Activated naive CD4-positive, alpha-beta T cell treated with anti-CD3 and anti-CD28 coated beads, Interleukin-2, amount 50 U/mL, for 72 hours (primary cell): ENCODE measurements around the gene GRP. TPM values are rescaled to one million over a fixed set of nuclear protein-coding genes. Genes with fewer than 3 reads are reported as not detected.

Experiments
- ATAC-seq, 2 donors: fragments of 150-1000 bp; cut with Tn5 transposase; 2 replicates each; pipeline ENCODE4 v1.10.0; 2021; ENCODE audit warnings: mild to moderate bottlenecking in 2 of 2, moderate library complexity in 2 of 2
- DNase-seq, 2 donors: peaks; one replicate each; pipeline ENCODE4 v3.0.0; 2021 to 2022; ENCODE audit warnings: low spot score in 2 of 2
- H3K27ac Mint-ChIP-seq, 2 donors: one replicate each; pipeline ENCODE4 v1.8.0; 2022; ENCODE audit warnings: mild to moderate bottlenecking in 2 of 2, mixed read lengths in 2 of 2
- H3K36me3 Mint-ChIP-seq, 2 donors: one replicate each; pipeline ENCODE4 v1.8.0; 2022; ENCODE audit warnings: mixed read lengths in 2 of 2
- H3K9me3 Mint-ChIP-seq, 2 donors: one replicate each; pipeline ENCODE4 v1.8.0; 2022; ENCODE audit warnings: mixed read lengths in 2 of 2
- total RNA-seq, 2 donors: library from RNA; stranded (reverse); gene quantifications; one replicate each; pipeline ENCODE4 v1.2.3, GENCODE V29; 2022

GRP gene
- total RNA-seq: not detected

GRCh38 chr18:59219672-59220163 lies at the start of gene GRP:
GRP (plus strand) TSS chr18:59220158; CDS start chr18:59220266, 108 bp downstream.
- no peaks in the 10 kb centered on the region for H3K9me3 Mint-ChIP-seq
- no peak within 1 kb of the TSS for H3K27ac Mint-ChIP-seq
- H3K36me3 Mint-ChIP-seq: no peaks in the 10 kb centered on the region
- no peak for DNase-seq
- no peak for ATAC-seq

GRCh38 chr18:59172664-59173249 lies 47.2 kb upstream of the GRP start:
- Mint-ChIP-seq H3K27ac (no peak overlapping the region), H3K9me3 (peaks cover 9 to 20% of the 10 kb centered on the region in 2 donors), H3K36me3 (peaks cover 0 to 20% of the 10 kb centered on the region in 2 donors)
- ATAC-seq (no peak), DNase-seq (no peak)

- DNase-seq: no peak
- no peak for ATAC-seq
- Mint-ChIP-seq H3K27ac (no peak overlapping the region), H3K36me3 (peaks cover 0 to 12% of the 10 kb centered on the region in 2 donors), H3K9me3 (peaks cover 5 to 15% of the 10 kb centered on the region in 2 donors)
These were observed 42.5 kb upstream of the GRP start for GRCh38 chr18:59177485-59177884.

GRCh38 chr18:59180150-59180845 lies 39.7 kb upstream of the GRP start:
- Mint-ChIP-seq H3K9me3 (no peaks in the 10 kb centered on the region), H3K36me3 (no peaks in the 10 kb centered on the region), H3K27ac (no peak overlapping the region)
- ATAC-seq (no peak), DNase-seq (no peak)

- H3K36me3 Mint-ChIP-seq: no peaks in the 10 kb centered on the region
- H3K27ac Mint-ChIP-seq: no peak overlapping the region
- DNase-seq: no peak
- H3K9me3 Mint-ChIP-seq: no peaks in the 10 kb centered on the region
- ATAC-seq: no peak
These were observed 37.3 kb upstream of the GRP start for GRCh38 chr18:59182673-59183072.

- ATAC-seq: no peak
- peaks cover 0 to 4% of the 10 kb centered on the region in 2 donors for H3K36me3 Mint-ChIP-seq
- H3K27ac Mint-ChIP-seq: peak overlapping the region in 1 of 2 donors; percentile 4
- no peak for DNase-seq
- H3K9me3 Mint-ChIP-seq: peaks cover 4 to 5% of the 10 kb centered on the region in 2 donors
These were observed 30.9 kb upstream of the GRP start for GRCh38 chr18:59189008-59189407.

- H3K36me3 Mint-ChIP-seq: peaks cover 0 to 4% of the 10 kb centered on the region in 2 donors
- H3K27ac Mint-ChIP-seq: no peak overlapping the region
- DNase-seq (no peak), ATAC-seq (no peak)
- H3K9me3 Mint-ChIP-seq: peaks cover 4 to 5% of the 10 kb centered on the region in 2 donors
These were observed 30.2 kb upstream of the GRP start for GRCh38 chr18:59189746-59190145.

- DNase-seq (no peak), ATAC-seq (no peak)
- Mint-ChIP-seq H3K36me3 (no peaks in the 10 kb centered on the region), H3K9me3 (no peaks in the 10 kb centered on the region), H3K27ac (no peak overlapping the region)
These were observed 23.7 kb upstream of the GRP start for GRCh38 chr18:59196161-59196725.

GRCh38 chr18:59197636-59198035 lies 22.3 kb upstream of the GRP start:
- ATAC-seq (no peak), DNase-seq (no peak)
- Mint-ChIP-seq H3K9me3 (no peaks in the 10 kb centered on the region), H3K36me3 (no peaks in the 10 kb centered on the region), H3K27ac (no peak overlapping the region)

- H3K27ac Mint-ChIP-seq: no peak overlapping the region
These were observed 21.7 kb upstream of the GRP start for GRCh38 chr18:59198215-59198614.

GRCh38 chr18:59200787-59201186 lies 19.2 kb upstream of the GRP start:
- no peak overlapping the region for H3K27ac Mint-ChIP-seq
- no peak for DNase-seq
- no peaks in the 10 kb centered on the region for H3K9me3 Mint-ChIP-seq
- ATAC-seq: no peak
- no peaks in the 10 kb centered on the region for H3K36me3 Mint-ChIP-seq

More at GRCh38 chr18:59198215-59198614, 21.7 kb upstream of the GRP start:
- DNase-seq (no peak), ATAC-seq (no peak)
- Mint-ChIP-seq H3K36me3 (no peaks in the 10 kb centered on the region), H3K9me3 (no peaks in the 10 kb centered on the region)

GRCh38 chr18:59202258-59202820 lies 17.6 kb upstream of the GRP start:
- Mint-ChIP-seq H3K27ac (no peak overlapping the region), H3K9me3 (no peaks in the 10 kb centered on the region), H3K36me3 (no peaks in the 10 kb centered on the region)
- DNase-seq (no peak), ATAC-seq (peak in 1 of 2 donors; percentile 66)

GRCh38 chr18:59207506-59207905 lies 12.5 kb upstream of the GRP start:
- no peak overlapping the region for H3K27ac Mint-ChIP-seq
- no peak for ATAC-seq
- H3K36me3 Mint-ChIP-seq: no peaks in the 10 kb centered on the region
- DNase-seq: no peak
- no peaks in the 10 kb centered on the region for H3K9me3 Mint-ChIP-seq

GRCh38 chr18:59208602-59209125 lies 11.3 kb upstream of the GRP start:
- no peak for DNase-seq
- H3K9me3 Mint-ChIP-seq: no peaks in the 10 kb centered on the region
- H3K36me3 Mint-ChIP-seq: no peaks in the 10 kb centered on the region
- ATAC-seq: no peak
- H3K27ac Mint-ChIP-seq: no peak overlapping the region

- DNase-seq (no peak), ATAC-seq (no peak)
- Mint-ChIP-seq H3K27ac (no peak overlapping the region), H3K36me3 (no peaks in the 10 kb centered on the region), H3K9me3 (no peaks in the 10 kb centered on the region)
These were observed 9.7 kb upstream of the GRP start for GRCh38 chr18:59210299-59210698.

- Mint-ChIP-seq H3K9me3 (no peaks in the 10 kb centered on the region), H3K36me3 (no peaks in the 10 kb centered on the region), H3K27ac (no peak overlapping the region)
- no peak for DNase-seq
- ATAC-seq: no peak
These were observed 8.3 kb upstream of the GRP start for GRCh38 chr18:59211629-59212028.

GRCh38 chr18:59218018-59218417 lies 1.9 kb upstream of the GRP start:
- Mint-ChIP-seq H3K9me3 (no peaks in the 10 kb centered on the region), H3K36me3 (no peaks in the 10 kb centered on the region), H3K27ac (no peak overlapping the region)
- no peak for DNase-seq
- no peak for ATAC-seq
